HFFc6 (cell line): ENCODE data around the gene PLXNA4. TPM values are rescaled to one million over a fixed set of nuclear protein-coding genes. Genes with fewer than 3 reads are reported as not detected.

Experiments
- DNase-seq: peaks from one replicate; pipeline ENCODE4 v3.0.0-alpha.2; 2018
- H3K27ac Mint-ChIP-seq: 2 replicates; pipeline ENCODE4 v1.8.0; 2020; ENCODE audit warnings: mild to moderate bottlenecking, mixed read lengths
- H3K27me3 Mint-ChIP-seq: 2 replicates; pipeline ENCODE4 v1.8.0; 2021; ENCODE audit warnings: mild to moderate bottlenecking, moderate library complexity, mixed read lengths; ENCODE audit not compliant: insufficient read depth
- H3K36me3 Mint-ChIP-seq: 2 replicates; pipeline ENCODE4 v1.8.0; 2021; ENCODE audit warnings: low read depth, mixed read lengths
- H3K4me1 Mint-ChIP-seq: 2 replicates; pipeline ENCODE4 v1.8.0; 2020; ENCODE audit warnings: low read depth, mixed read lengths
- H3K4me3 Mint-ChIP-seq: 2 replicates; pipeline ENCODE4 v1.8.0; 2020; ENCODE audit warnings: mild to moderate bottlenecking, moderate library complexity, mixed read lengths
- H3K9me3 Mint-ChIP-seq: 2 replicates; pipeline ENCODE4 v1.8.0; 2020; ENCODE audit warnings: mild to moderate bottlenecking, mixed read lengths
- total RNA-seq, 6 experiments: library from RNA; stranded (reverse); fragmentation: NEBNext Ultra II Directional; extraction: Animal tissue kit (Norgen Biotek cat#: 25700); gene quantifications; 2 replicates in 1 of 6; 3 replicates in 5 of 6; pipeline ENCODE4 v1.2.3, GENCODE V29; 2021
- TF ChIP-seq, protein P1 (sequence below): fragments of 200-600 bp; sonication (generic); IDR thresholded peaks from 2 replicates; pipeline ENCODE4 v1.5.0; 2021; ENCODE audit warnings: antibody characterized with exemption, mild to moderate bottlenecking

The PLXNA4 gene
- total RNA-seq, 6 experiments from 2014 or later: 0.02 to 0.14 (median 0.05) TPM; not detected in 2

DNA sequence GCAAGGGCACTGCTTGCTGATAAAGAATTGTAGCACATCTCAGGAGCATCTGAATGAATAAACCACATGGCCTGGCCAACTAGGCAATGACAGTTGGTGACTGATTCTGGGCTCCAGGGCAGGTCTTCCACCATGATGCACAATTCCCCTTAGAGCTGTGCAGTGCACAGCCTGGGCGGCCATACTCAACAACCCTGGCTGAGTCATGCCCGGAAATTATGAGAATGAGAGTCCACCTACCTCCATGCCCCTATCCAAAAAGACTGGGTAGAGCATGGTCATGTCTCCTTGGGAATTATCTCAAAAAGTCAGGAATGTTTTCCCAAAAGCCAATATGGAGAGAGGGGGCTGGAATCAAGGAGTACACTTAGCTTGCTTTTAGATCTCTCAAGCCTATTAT lies 425.6 kb downstream of the PLXNA4 start:
- no peak overlapping the region for H3K4me3 Mint-ChIP-seq

GRCh38 chr7:132149436-132150304 lies 426.6 kb downstream of the PLXNA4 start:
- Mint-ChIP-seq H3K4me1 (peaks cover 14% of the 10 kb centered on the region), H3K27me3 (peaks cover 24% of the 10 kb centered on the region), H3K4me3 (no peak overlapping the region), H3K9me3 (no peaks in the 10 kb centered on the region), H3K36me3 (no peaks in the 10 kb centered on the region), H3K27ac (no peak overlapping the region)
- TF ChIP-seq, protein P1, sequence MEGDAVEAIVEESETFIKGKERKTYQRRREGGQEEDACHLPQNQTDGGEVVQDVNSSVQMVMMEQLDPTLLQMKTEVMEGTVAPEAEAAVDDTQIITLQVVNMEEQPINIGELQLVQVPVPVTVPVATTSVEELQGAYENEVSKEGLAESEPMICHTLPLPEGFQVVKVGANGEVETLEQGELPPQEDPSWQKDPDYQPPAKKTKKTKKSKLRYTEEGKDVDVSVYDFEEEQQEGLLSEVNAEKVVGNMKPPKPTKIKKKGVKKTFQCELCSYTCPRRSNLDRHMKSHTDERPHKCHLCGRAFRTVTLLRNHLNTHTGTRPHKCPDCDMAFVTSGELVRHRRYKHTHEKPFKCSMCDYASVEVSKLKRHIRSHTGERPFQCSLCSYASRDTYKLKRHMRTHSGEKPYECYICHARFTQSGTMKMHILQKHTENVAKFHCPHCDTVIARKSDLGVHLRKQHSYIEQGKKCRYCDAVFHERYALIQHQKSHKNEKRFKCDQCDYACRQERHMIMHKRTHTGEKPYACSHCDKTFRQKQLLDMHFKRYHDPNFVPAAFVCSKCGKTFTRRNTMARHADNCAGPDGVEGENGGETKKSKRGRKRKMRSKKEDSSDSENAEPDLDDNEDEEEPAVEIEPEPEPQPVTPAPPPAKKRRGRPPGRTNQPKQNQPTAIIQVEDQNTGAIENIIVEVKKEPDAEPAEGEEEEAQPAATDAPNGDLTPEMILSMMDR: no peak
- DNase-seq: no peak

More for the DNA sequence above, 425.6 kb downstream of the PLXNA4 start:
- H3K36me3 Mint-ChIP-seq: no peaks in the 10 kb centered on the region
- peaks cover 28% of the 10 kb centered on the region for H3K27me3 Mint-ChIP-seq
- H3K4me1 Mint-ChIP-seq: peaks cover 6% of the 10 kb centered on the region
- TF ChIP-seq, protein P1: no peak
- no peak for DNase-seq
- no peaks in the 10 kb centered on the region for H3K9me3 Mint-ChIP-seq
- H3K27ac Mint-ChIP-seq: no peak overlapping the region

DNA sequence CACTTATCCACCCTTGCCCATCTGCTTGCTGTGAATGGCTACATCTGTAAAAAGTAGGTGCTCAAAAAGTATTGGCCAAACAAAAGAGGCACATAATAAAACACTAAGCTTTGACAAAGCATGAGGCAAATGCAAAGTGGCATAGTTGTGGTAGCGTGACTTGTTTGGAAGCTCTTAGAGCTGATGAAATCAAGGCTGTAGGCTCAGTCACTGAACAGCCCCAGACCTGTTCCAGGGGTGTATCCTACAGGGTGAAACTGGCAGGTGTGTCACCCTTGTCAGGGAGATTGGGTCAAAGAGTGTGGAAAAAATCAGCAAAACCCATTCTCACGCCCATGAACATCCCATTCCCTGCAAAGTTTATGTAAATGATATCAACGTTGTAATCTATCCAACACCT lies 427.4 kb downstream of the PLXNA4 start:
- peaks cover 14% of the 10 kb centered on the region for H3K4me1 Mint-ChIP-seq
- TF ChIP-seq, protein P1: no peak
- no peak for DNase-seq

GRCh38 chr7:132145466-132145865 lies 430.8 kb downstream of the PLXNA4 start:
- peak; percentile 85 for DNase-seq
- peaks cover 15% of the 10 kb centered on the region for H3K27me3 Mint-ChIP-seq
- H3K4me1 Mint-ChIP-seq: peaks cover 14% of the 10 kb centered on the region
- no peaks in the 10 kb centered on the region for H3K9me3 Mint-ChIP-seq
- 0 out of 2 replicates have a peak overlapping the region, but pooled peaks have one; percentile 6 for H3K27ac Mint-ChIP-seq
- H3K4me3 Mint-ChIP-seq: no peak overlapping the region
- TF ChIP-seq, protein P1: no peak
- no peaks in the 10 kb centered on the region for H3K36me3 Mint-ChIP-seq

More for the DNA sequence above, 427.4 kb downstream of the PLXNA4 start:
- H3K27ac Mint-ChIP-seq: no peak overlapping the region
- no peaks in the 10 kb centered on the region for H3K9me3 Mint-ChIP-seq
- H3K4me3 Mint-ChIP-seq: no peak overlapping the region
- peaks cover 22% of the 10 kb centered on the region for H3K27me3 Mint-ChIP-seq
- H3K36me3 Mint-ChIP-seq: no peaks in the 10 kb centered on the region

DNA sequence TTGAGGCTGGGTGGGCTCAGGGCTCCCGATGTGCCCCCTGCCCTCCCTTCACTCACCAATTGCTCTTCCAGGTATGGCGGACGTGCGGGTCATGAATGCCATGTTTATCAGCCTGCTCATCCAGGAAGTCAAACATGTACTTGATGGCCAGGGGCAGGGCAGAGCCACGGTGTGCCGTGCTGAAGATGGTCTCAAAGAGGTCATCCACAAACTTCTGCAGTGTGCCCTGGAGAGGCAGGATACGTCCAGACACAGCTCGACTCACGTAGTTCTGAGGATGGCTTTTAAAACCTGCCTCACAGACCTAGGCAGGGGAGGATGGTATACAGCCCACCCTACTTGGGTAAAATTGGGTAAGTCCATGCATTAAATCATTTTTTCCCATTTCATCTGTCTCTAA lies 431.2 kb downstream of the PLXNA4 start:
- Mint-ChIP-seq H3K4me3 (no peak overlapping the region), H3K4me1 (peaks cover 14% of the 10 kb centered on the region), H3K36me3 (no peaks in the 10 kb centered on the region), H3K9me3 (no peaks in the 10 kb centered on the region), H3K27me3 (peaks cover 15% of the 10 kb centered on the region), H3K27ac (no peak overlapping the region)
- DNase-seq: no peak
- TF ChIP-seq, protein P1: no peak
